SJSA1 (cell line): ENCODE measurements around the gene DYNLT3. TPM values are rescaled to one million over a fixed set of nuclear protein-coding genes. Genes with fewer than 3 reads are reported as not detected.

Experiments used
- DNase-seq, 2 experiments: peaks; one replicate each; pipeline ENCODE4 v3.0.0-alpha.2; 2015 to 2020; ENCODE audit warnings: low spot score in 2 of 2, low read depth in 1 of 2
- H3K27ac ChIP-seq: fragments of 250-450 bp; sonication (Bioruptor Pico); 2 replicates; pipeline ENCODE4 v1.5.1; 2020; ENCODE audit warnings: mild to moderate bottlenecking, moderate library complexity
- H3K27me3 ChIP-seq: fragments of 250-450 bp; sonication (Bioruptor Pico); replicated peaks from 2 replicates; pipeline ENCODE4 v1.5.1; 2020; ENCODE audit warnings: mild to moderate bottlenecking, moderate library complexity
- H3K36me3 ChIP-seq: fragments of 250-450 bp; sonication (Bioruptor Pico); 2 replicates; pipeline ENCODE4 v1.5.1; 2020; ENCODE audit warnings: mild to moderate bottlenecking
- H3K4me1 ChIP-seq: fragments of 250-450 bp; sonication (Bioruptor Pico); replicated peaks from 2 replicates; pipeline ENCODE4 v1.6.1; 2021; ENCODE audit warnings: mild to moderate bottlenecking
- H3K4me3 ChIP-seq: fragments of 250-450 bp; sonication (Bioruptor Pico); 2 replicates; pipeline ENCODE4 v1.5.1; 2020; ENCODE audit warnings: mild to moderate bottlenecking
- H3K9me3 ChIP-seq: fragments of 250-450 bp; sonication (Bioruptor Pico); replicated peaks from 2 replicates; pipeline ENCODE4 v1.5.1; 2020; ENCODE audit warnings: mild to moderate bottlenecking
- total RNA-seq: library from RNA; depleted of rRNA; stranded (reverse); fragments of >200 nt; shearing (Covaris generic); gene quantifications from 2 replicates; pipeline ENCODE4 v1.2.3, GENCODE V29; 2014; rRNA removed

Gene DYNLT3
- 60.0 and 63.7 TPM in 2 replicates for total RNA-seq

GRCh38 chrX:37846934-37847732 is at the start of gene DYNLT3:
Gene DYNLT3 (minus strand): TSS chrX:37847571. CDS start chrX:37847510, 61 bp downstream.
- H3K27ac ChIP-seq = peak within 1 kb of the TSS; percentile 75
- DNase-seq = peak; percentile 73 to 79
- H3K27me3 ChIP-seq = no peaks in the 10 kb centered on the region
- no peaks in the 10 kb centered on the region for H3K9me3 ChIP-seq
- peak within 1 kb of the TSS; percentile 69 for H3K4me3 ChIP-seq
- H3K4me1 ChIP-seq = peaks cover 11% of the 10 kb centered on the region
- no peaks in the 10 kb centered on the region for H3K36me3 ChIP-seq

GRCh38 chrX:37896511-37896890 is 49.1 kb upstream of the DYNLT3 start:
- Histone ChIP-seq H3K36me3 (no peaks in the 10 kb centered on the region), H3K27ac (no peak overlapping the region), H3K4me1 (no peaks in the 10 kb centered on the region), H3K4me3 (no peak overlapping the region), H3K27me3 (no peaks in the 10 kb centered on the region), H3K9me3 (no peaks in the 10 kb centered on the region)
- DNase-seq = no peak

GRCh38 chrX:37895795-37896510 is 48.6 kb upstream of the DYNLT3 start:
- Histone ChIP-seq H3K36me3 (no peaks in the 10 kb centered on the region), H3K4me1 (no peaks in the 10 kb centered on the region), H3K27me3 (no peaks in the 10 kb centered on the region), H3K27ac (no peak overlapping the region), H3K4me3 (no peak overlapping the region), H3K9me3 (no peaks in the 10 kb centered on the region)
- no peak for DNase-seq

- Histone ChIP-seq H3K36me3 (no peaks in the 10 kb centered on the region), H3K9me3 (no peaks in the 10 kb centered on the region), H3K4me3 (no peak overlapping the region), H3K27me3 (no peaks in the 10 kb centered on the region), H3K27ac (no peak overlapping the region), H3K4me1 (no peaks in the 10 kb centered on the region)
- no peak for DNase-seq
Measured at GRCh38 chrX:37894725-37895124, 47.4 kb upstream of the DYNLT3 start.

- Histone ChIP-seq H3K9me3 (no peaks in the 10 kb centered on the region), H3K27ac (no peak overlapping the region), H3K4me3 (no peak overlapping the region), H3K4me1 (peaks cover 9% of the 10 kb centered on the region), H3K27me3 (no peaks in the 10 kb centered on the region), H3K36me3 (no peaks in the 10 kb centered on the region)
- no peak for DNase-seq
Measured at GRCh38 chrX:37888010-37888409, 40.6 kb upstream of the DYNLT3 start.

- H3K27me3 ChIP-seq = no peaks in the 10 kb centered on the region
- H3K4me1 ChIP-seq = peaks cover 16% of the 10 kb centered on the region
- no peak overlapping the region for H3K4me3 ChIP-seq
- no peak for DNase-seq
- no peaks in the 10 kb centered on the region for H3K9me3 ChIP-seq
- no peaks in the 10 kb centered on the region for H3K36me3 ChIP-seq
- no peak overlapping the region for H3K27ac ChIP-seq
Measured at GRCh38 chrX:37887347-37887746, 40.0 kb upstream of the DYNLT3 start.

GRCh38 chrX:37883196-37883595 is 35.8 kb upstream of the DYNLT3 start:
- Histone ChIP-seq H3K27me3 (no peaks in the 10 kb centered on the region), H3K27ac (peak overlapping the region; percentile 67), H3K4me1 (peaks cover 27% of the 10 kb centered on the region), H3K9me3 (no peaks in the 10 kb centered on the region), H3K4me3 (no peak overlapping the region), H3K36me3 (no peaks in the 10 kb centered on the region)
- DNase-seq = peak; percentile 39 to 42

GRCh38 chrX:37879692-37880091 is 32.3 kb upstream of the DYNLT3 start:
- no peak for DNase-seq
- no peak overlapping the region for H3K4me3 ChIP-seq
- H3K36me3 ChIP-seq = no peaks in the 10 kb centered on the region
- no peaks in the 10 kb centered on the region for H3K27me3 ChIP-seq
- H3K27ac ChIP-seq = peak overlapping the region; percentile 17; the same call in 1 of the 2 replicates
- no peaks in the 10 kb centered on the region for H3K9me3 ChIP-seq
- peaks cover 27% of the 10 kb centered on the region for H3K4me1 ChIP-seq

- no peak for DNase-seq
- Histone ChIP-seq H3K36me3 (no peaks in the 10 kb centered on the region), H3K27ac (no peak overlapping the region), H3K4me1 (peaks cover 32% of the 10 kb centered on the region), H3K27me3 (no peaks in the 10 kb centered on the region), H3K4me3 (no peak overlapping the region), H3K9me3 (no peaks in the 10 kb centered on the region)
Measured at GRCh38 chrX:37876716-37877115, 29.3 kb upstream of the DYNLT3 start.

- Histone ChIP-seq H3K9me3 (no peaks in the 10 kb centered on the region), H3K4me1 (peaks cover 39% of the 10 kb centered on the region), H3K4me3 (no peak overlapping the region), H3K27ac (no peak overlapping the region), H3K36me3 (no peaks in the 10 kb centered on the region), H3K27me3 (no peaks in the 10 kb centered on the region)
- no peak for DNase-seq
Measured at GRCh38 chrX:37875675-37876074, 28.3 kb upstream of the DYNLT3 start.

GRCh38 chrX:37873220-37873619 is 25.8 kb upstream of the DYNLT3 start:
- Histone ChIP-seq H3K4me3 (no peak overlapping the region), H3K9me3 (no peaks in the 10 kb centered on the region), H3K36me3 (no peaks in the 10 kb centered on the region), H3K4me1 (peaks cover 27% of the 10 kb centered on the region), H3K27ac (peak overlapping the region; percentile 31; the same call in 1 of the 2 replicates), H3K27me3 (no peaks in the 10 kb centered on the region)
- no peak for DNase-seq

GRCh38 chrX:37872303-37872655 is 24.9 kb upstream of the DYNLT3 start:
- H3K4me1 ChIP-seq = peaks cover 27% of the 10 kb centered on the region
- H3K27ac ChIP-seq = peak overlapping the region; percentile 31
- H3K9me3 ChIP-seq = no peaks in the 10 kb centered on the region
- DNase-seq = peak in 1 of 2 experiments; percentile 67
- H3K36me3 ChIP-seq = no peaks in the 10 kb centered on the region
- no peaks in the 10 kb centered on the region for H3K27me3 ChIP-seq
- no peak overlapping the region for H3K4me3 ChIP-seq

GRCh38 chrX:37871626-37872302 is 24.4 kb upstream of the DYNLT3 start:
- no peaks in the 10 kb centered on the region for H3K36me3 ChIP-seq
- H3K27ac ChIP-seq = peak overlapping the region; percentile 31
- no peaks in the 10 kb centered on the region for H3K9me3 ChIP-seq
- H3K4me3 ChIP-seq = no peak overlapping the region
- DNase-seq = peak in 1 of 2 experiments; percentile 75
- no peaks in the 10 kb centered on the region for H3K27me3 ChIP-seq
- H3K4me1 ChIP-seq = peaks cover 27% of the 10 kb centered on the region
